Activated CD4-positive, alpha-beta T cell treated with anti-CD3 and anti-CD28 coated beads, Interleukin-2, amount 50 U/mL, for 48 hours (primary cell): ENCODE measurements around the gene AGBL3.

Experiments used
- DNase-seq, 2 experiments: peaks; one replicate each; pipeline ENCODE4 v3.0.0-alpha.2; 2020

The AGBL3 gene

DNA sequence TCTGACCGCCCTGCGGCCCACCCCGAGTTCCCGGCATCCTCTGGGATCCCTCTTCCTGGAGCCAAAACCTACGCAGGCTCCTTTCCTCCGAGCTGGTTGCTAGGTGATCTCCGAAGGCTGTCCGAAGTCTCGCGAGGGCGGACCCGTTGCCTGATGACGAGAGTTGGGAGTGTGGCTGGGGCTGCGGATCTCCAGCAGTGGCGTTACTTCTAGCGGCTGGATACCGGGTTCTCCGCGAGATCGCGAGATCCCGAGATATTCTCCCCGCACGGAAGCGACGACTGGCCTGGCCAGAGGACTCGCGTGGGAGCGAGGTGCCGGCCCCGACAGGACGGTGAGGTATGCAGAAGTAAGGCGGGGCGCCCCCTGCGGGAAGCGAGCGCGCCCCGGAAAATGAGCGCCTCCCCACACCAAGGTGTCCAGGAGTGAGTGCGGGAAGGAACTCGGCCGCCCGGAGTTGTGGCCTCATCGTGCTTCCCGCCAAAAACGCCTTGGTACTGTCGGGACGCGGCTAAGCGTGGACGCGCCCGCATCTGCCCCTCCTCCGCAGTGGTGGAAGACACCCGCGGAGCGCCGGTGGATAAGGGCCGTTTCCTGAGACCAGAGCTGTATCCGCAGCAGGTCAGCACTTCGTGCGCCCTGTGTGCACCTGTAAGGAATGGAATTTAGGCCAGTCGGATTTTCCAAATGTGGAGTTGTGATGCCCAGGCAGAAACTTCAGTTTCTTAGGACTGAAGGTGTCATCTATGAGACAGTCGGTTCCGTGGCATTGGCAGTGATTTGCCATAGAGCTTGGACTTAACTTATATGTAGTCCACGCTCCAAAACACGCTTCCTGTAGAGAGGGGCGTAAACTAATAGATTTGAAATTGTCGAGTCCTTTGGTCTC, at the start of gene AGBL3:
Gene AGBL3 (plus strand): TSS at position 146 of the 889 bp plus-strand sequence. CDS start 1,426 bp downstream, outside the sequence.
- peak; percentile 92 to 95 for DNase-seq

DNA sequence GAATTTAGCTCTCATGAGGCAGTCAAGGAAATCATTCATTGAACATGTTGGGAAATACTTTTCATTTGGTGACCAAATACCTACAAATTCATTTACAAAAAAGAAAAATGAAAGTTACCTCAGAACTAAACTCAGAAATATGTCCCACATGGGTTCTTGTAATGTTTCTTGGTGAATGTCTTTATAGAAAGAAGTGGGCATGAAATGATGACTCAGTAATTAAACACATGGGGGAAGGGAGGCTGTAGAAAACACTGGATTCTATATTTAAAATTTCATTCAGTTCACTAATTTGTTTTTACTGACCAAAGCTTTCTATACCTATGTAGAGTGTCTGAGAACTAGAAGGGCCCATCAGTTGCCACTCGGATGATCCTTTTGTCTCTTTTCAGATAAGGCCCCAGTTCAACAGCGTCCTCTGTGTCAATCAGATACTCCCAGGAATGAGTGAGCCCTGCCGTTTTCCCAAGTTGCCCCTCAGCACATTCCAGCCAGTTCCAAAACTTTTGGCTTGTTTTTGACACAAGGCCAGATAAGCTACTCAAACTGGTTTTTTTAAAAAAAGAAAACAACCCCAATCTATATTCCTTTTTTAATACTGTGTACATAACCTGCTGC, 49.3 kb upstream of the AGBL3 start:
- DNase-seq = no peak

DNA sequence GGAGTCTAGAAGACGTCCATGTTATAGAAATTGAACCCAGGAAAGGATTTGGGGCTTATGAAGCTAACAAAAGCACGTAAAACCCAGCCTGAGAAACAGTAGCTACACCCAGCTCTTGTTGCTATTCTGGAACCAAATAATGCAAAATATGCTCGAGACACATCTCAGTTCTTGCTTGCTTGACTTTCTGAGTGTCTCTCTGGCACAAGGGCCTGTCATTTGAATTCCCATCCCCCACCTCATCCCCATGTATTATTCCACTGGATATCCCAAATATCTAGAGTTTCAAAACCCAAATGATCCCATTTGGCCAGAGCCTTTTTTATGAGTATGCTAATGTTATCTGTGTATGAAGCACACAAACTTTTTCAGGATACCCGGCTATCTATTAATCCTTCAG, 48.2 kb upstream of the AGBL3 start:
- no peak for DNase-seq

DNA sequence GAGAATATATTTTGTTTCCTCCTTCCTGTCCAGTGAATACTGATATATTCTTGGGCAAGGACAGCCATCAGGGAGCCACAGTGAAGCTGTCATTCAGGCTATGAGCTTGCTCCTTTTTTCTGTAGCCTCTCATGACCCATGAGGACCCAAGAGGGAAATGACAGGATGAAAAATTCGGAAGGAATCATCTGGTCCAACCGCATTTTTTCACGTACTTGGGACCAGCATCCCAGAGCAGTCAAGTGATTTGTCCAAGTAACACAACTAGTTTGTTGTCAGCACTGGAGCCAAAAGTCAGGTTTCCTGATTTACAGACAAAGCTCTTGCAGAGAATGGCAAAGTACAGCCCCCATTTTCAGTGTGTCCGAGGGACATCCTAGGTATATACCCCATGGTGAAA, 47.2 kb upstream of the AGBL3 start:
- no peak for DNase-seq

DNA sequence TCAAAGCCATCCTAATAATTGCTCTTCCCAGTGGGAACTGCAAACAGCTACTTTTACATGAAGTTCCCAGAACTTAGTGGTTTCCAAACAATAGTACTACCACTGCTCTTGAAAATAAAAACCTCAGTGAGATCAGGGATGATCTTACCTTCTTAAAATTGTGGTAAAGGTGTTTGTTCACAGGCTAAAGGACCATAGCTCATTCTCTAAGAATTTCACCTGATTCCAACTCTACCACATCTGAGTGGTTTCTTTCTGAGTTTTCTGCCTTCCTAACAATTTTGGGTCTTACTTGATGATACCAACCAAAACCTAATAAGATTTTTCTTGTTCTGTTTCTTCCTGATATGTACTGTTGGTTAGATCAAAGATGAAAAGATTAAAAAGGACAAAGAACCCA, 45.6 kb upstream of the AGBL3 start:
- DNase-seq = no peak

DNA sequence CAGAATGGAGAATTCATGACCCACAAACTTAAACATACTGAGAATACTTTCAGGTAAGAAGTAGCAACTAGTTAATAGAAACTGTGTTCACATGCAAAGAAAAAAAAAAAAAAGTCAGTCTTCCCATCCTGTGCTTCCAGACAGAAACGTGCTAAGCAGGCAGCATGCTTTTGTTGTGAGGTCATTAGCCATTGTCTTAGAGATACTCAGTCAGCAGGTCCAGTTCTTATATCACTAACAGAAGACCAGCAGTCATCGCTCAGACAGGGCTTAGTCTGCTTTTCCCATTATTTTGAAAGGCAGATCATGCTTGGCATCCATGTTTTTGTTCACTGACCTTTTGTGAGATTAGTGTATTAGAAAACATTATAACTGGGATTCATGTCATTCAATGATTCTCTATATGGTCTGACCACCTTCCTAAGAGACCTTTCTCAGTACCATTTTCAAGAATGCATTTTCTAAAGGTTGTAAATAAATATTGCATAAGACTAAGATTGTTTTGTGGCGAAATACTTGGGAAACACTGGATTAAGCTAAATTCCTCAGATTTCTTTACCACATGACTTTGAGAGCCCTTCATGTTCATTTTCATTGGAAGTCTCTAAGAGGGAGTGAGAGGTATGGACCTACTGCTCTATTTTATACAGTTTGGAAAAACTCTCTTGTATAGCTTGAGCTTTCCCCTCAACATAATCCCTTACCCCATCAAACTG, 45.0 kb upstream of the AGBL3 start:
- no peak for DNase-seq

DNA sequence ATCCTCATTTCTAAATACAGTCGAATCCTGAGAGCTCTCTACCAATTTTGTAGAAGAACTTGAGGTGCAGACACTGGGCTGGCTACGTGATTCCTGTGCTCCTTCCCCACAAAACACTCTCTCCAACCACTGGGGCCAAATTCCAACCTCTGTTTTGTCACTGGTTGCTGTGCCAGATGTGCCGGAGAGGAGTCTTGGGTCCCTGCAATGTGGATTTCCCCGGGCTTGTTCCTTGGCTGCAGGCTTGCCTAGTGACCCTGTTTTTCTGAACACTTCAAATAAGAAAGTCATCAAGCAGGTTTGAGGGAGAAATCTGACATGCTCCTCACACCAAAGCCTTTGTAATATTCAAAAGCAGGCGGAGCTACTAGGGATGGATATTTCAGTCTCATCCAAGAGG, 44.4 kb upstream of the AGBL3 start:
- DNase-seq = no peak

DNA sequence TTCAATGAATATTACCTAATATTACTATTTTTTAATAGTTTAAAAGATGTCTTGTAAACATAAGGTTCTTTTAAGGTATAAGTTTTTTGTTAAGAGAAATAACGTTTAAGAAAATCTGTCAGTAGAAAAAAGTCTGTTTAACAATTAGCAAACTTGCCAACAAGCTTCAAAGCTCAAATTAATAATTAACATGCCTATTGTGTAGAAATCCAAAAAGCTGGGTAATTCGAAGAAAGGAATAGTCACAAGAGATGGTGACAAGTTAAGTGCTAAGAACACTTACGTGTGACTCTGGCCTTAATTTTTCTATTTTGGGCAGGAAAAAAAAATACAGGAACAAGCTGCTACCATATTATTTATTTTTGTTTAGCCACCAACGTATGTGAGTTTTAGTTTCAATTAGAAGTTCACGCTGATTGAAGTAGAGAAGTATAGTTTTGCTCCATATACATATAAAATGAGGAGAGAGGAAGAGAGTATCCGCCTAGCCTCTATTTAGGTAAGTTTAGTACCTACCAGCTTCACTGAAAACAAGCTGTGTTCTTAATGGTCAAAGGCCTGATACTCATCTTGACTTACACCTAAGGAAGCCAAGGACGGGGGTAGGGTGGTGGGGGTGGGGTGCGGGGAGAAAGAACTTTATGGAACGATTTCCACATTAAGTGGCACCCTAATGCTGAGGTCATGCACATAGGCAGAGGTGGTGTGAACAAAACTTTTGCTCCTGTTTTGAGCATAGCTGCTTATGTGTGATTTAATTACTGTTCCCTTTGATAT, 43.4 kb upstream of the AGBL3 start:
- no peak for DNase-seq

DNA sequence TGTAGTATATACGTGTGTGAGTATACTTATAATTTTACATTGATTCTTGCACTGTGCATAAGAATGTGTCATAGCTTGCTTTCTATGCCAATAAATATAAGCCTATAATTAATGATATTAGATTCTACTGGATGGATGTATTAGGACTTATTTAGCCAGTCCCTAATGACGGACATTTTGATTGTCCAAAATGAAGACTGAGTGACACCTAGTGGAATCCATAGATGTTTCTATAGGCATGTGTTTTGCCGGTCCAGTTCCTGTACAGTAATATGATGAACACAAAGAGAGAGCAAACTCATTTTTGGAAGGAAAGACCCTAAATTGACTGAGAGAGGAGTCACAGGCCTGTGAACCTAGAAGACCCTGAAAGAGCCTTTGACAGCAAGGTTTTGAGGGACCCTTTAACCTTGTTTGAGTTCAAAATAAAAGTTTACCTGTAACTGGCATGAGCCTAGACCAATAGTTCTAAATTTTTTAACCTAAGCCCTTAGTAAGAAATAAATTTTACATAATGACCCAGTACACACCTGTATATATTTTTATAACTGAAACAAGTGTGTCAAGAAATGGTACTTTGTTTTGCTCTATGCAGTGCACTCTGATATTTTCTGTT, 42.4 kb upstream of the AGBL3 start:
- DNase-seq = no peak

DNA sequence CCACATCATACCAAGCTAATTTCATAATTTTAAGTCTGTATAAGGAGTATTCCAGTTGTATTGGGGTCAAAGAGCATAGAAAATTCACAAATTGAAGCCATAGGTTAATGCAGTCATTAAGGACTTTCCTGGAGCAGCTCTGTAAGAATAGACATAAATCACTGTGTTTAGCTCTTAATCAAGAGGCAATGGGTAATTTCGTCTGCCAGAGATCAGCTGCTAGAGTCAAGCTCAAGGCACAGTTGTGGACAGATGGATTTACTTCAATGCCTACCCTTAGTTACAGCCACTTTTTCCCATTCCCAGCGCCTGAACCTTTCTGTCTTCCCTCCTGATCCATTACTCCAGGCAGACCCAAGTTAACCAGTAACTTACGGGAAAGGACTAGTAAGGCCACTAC, 40.6 kb upstream of the AGBL3 start:
- no peak for DNase-seq

DNA sequence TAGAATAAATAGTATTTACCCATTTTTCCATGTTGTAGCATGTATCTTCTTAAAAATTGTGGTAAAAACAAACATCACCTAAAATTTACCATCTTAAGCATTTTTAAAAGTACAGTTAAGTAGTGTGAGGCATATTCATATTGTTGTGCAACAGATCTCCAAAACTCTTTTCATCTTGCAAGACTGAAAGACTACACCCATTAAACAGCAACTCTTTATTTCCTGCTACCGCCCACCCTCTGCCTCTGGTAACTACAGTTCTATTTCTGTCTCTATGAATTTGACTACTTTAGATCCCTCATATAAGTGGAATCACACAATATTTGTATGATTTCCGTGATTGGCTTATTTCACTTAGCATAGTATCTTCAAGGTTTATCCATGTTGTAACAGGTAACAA, 40.0 kb upstream of the AGBL3 start:
- no peak for DNase-seq

DNA sequence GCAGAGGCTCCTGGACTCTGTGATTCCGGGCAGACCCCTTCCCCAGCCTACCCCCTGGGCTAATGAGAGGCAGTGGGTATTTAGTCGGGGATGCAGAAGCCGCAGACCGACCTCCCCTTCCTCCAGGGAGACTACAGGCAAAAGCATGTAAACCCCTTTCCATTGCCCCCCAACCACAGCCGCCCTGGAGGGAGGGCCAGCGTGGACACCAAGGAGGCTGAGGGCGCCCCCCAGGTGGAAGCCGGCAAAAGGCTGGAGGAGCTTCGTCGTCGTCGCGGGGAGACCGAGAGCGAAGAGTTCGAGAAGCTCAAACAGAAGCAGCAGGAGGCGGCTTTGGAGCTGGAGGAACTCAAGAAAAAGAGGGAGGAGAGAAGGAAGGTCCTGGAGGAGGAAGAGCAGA, 39.0 kb upstream of the AGBL3 start:
- DNase-seq = no peak

DNA sequence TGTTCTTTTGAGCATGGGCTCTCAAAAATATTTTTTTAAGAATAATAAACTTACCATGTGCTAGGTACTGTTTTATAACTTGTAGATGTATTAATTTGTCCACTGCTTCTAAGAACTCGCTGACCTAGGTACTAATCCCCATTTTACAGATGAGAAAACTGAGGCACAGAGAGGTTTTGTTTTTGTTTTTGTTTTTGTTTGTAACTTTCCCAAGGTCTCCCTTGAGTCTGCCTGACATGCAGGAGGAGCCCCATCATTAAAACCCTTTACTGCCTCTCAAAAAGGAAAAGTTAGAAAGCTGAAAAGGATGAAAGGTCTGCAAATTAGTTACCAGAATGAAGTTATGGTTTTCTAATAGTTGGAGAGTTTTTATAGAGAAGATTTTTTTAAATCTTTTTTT, 38.5 kb upstream of the AGBL3 start:
- no peak for DNase-seq

DNA sequence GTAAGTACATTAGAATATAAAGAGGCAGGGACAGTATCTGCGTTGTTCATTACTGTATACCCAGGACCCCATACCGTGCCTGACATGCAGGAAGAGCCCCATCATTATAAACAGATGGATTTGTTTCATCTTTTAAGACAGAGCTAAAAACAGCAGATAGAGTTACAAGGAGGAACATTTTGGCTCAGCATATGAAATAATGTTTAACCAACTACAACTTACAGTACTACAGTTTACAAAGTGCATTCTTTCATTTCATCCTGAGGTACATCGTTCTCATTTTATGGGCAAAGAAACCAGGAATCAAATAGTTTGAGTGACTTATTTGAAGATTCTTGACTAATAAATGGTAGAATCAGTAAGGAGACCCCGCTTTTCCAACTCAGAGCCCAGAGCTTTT, 38.1 kb upstream of the AGBL3 start:
- no peak for DNase-seq

DNA sequence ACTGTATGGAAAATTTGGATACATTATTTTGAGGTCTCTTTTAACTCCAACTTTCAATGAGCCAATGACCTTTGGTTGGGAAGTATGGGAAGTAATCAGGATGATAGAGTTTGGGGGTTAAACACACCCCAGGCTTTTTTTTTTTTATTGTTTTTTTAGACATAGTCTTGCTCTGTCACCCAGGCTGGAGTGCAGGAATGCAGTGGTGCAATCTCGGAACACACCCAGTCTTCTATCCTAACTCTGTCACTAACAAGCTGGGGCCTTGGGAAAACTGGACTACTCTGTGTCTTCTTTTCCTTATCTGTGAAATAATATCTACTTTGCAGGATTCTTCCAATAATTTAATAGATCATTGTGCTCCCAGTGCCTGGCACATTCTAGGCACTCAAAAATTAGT, 37.6 kb upstream of the AGBL3 start:
- DNase-seq = no peak

DNA sequence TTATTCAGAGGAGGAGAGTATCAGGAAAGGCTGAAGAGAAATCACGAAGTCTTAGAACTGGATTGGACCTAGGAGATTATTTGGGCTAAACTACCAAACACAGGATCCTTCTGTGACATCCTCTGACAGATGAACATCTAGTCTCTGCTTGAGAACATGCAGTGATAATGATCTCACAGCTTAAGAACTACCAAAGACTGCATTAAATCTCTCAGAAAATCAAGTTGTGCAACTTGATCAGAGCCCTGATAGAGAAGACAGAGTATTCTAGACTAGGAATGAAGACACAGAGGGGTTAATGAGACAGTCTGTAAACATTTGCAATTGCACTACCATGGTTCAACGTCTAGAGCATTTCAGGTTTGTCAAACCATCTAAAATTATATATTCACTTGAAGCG, 37.1 kb upstream of the AGBL3 start:
- DNase-seq = no peak

DNA sequence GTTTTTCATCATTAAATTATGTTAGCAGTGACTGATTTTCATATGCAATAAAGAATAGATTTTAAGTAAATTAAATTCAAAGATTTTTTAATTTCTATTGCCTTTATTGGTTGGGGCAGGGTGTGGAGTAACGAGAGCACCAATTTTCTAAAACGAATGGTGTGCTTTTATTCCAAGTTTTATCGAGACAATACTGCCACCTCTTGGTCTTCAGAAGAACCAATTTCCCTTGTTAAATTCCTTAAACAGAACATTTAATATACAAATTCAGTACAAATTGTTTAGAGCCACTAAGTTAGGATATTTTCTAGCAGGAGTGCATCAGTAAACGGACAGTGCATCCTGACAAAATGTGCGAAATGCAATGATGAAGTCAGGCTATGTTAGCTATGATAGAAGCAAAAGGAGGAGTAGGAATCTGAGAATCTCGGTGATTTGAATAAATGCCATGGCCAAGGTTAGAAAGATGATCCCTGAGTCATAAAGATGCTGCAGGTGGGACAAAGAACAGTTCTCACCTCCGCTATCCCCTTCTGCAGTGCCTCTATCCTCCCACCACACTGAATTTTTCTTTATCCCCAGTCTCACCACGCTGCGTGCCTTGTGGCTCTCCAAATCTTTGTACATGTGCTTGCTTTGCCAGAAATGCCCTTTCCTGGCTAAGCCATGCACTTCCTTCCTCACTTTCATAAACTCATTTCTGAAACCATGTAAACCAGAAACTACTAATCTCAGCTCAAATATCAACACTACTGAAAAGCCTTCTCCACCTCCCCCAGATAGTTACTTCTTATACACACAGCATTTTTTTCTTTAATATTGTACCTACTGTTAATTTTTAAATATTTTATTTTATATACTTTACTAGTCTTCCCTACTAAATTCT, 31.9 kb upstream of the AGBL3 start:
- DNase-seq = no peak

DNA sequence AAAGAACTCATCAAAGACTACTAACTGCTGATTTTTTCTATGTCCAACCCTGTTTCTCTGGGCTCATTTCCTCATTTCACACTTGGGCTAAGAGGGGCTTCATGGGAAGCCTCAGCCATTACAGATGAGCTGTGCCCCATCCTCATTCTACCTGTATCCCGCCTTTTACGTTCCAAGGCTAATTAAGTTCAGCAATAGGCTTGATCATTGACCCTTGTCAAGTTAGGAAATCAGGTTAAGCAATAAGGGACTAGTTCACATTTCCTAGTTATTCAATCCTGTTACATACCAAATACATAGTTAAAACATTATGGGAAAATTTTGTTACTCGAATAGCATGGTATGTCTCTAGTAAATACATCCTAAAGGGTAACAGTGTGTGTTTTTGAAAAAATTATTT, 29.3 kb upstream of the AGBL3 start:
- DNase-seq = no peak

DNA sequence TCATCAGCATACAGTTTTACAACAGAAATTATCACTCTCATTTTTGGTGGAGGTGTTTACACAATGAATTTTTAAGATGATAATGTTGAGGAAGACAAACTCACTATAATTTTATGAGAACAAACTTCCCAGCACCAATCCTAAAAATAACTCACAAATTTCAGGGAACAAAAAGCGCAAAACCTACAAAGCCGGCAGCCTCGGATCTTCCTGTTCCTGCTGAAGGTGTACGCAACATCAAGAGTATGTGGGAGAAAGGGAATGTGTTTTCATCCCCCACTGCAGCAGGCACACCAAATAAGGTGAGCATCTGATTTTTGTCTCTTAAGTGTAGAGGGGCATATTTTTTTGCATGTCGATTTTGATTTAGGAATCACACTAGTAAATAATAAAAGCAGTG, 26.5 kb upstream of the AGBL3 start:
- DNase-seq = no peak

DNA sequence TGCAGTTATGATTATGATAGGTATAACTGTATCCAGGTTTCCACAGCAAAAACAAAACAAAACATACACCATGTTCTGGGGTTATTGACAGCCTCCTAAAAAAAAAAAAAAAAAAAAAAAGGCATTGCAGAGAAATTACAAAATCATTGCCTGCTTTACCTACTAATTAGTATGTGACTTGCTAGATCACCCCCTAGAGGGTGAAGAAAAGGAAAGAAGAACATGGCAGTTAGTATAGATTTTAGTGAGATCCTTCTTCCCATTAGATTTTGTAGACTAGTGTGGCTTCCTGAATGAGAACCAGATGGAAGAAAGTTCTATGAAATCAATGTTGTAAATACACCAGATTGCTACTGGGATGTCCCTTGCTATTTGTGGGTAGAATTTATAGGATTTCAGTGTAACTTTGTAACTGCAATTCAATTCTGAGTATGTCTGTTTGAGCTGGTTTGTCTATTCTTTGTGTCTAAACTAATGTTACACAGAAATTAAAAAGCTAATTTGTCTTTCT, 24.0 kb upstream of the AGBL3 start:
- DNase-seq = no peak

DNA sequence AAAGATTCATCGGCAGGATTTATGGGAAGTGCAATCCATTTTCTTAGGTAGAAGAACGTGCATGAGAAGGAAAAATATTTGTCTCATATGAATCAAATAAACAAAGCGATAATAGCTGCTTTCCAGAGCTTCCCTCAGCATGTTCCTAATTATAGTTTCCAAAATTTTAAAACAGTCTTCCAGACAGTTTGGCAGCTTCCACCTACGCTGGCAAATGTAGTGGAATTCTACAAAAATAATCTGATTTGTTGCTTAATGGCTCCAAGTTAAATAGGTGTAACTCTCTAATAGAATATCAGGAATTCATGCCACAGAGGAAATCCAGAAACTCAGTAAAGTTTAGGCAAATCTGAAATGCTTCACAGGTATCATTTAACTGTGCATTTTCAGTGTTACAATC, 23.3 kb upstream of the AGBL3 start:
- DNase-seq = no peak
